HepG2 (cell line): ENCODE results near the gene HCFC1R1. TPM values are rescaled to one million over a fixed set of nuclear protein-coding genes. Genes with fewer than 3 reads are reported as not detected.

Experiments
- ARNT2 ChIP-seq: sonication (generic); formaldehyde crosslinking; IDR thresholded peaks from 2 replicates; pipeline ENCODE4 v1.8.0; 2022; ENCODE audit warnings: mild to moderate bottlenecking, low read depth, missing genetic modification reagents, moderate library complexity
- CREM ChIP-seq, 2 experiments: sonication (generic) in 1 of 2; formaldehyde crosslinking in 1 of 2; IDR thresholded peaks; 2 replicates each; pipeline versions ENCODE4 v1.4.0 to v1.6.1; 2016 to 2020; ENCODE audit warnings: antibody characterized with exemption in 1 of 2, mild to moderate bottlenecking in 1 of 2, missing genetic modification reagents in 1 of 2
- DPF2 ChIP-seq: sonication (generic); formaldehyde crosslinking; IDR thresholded peaks from 2 replicates; pipeline ENCODE4 v1.4.0; 2020; ENCODE audit warnings: mild to moderate bottlenecking, low read depth, missing genetic modification reagents, borderline replicate concordance
- HDAC1 ChIP-seq: sonication (generic); formaldehyde crosslinking; IDR thresholded peaks from 2 replicates; pipeline ENCODE4 v1.5.1; 2020; ENCODE audit warnings: mild to moderate bottlenecking, missing genetic modification reagents
- HES4 ChIP-seq: sonication (generic); formaldehyde crosslinking; IDR thresholded peaks from 2 replicates; pipeline ENCODE4 v1.9.0; 2021; ENCODE audit warnings: mild to moderate bottlenecking, missing genetic modification reagents, borderline replicate concordance
- IKZF1 ChIP-seq: fragments of 450-650 bp; IDR thresholded peaks from 2 replicates; pipeline ENCODE4 v1.7.1; 2016
- MXI1 ChIP-seq: IDR thresholded peaks from 3 replicates; pipeline ENCODE4 v1.6.1; 2012; ENCODE audit warnings: low read depth, low read length, inconsistent platforms, borderline replicate concordance
- POLR2A ChIP-seq, 2 experiments: IDR thresholded peaks; 2 replicates each; pipeline ENCODE4 v1.6.1; 2011; ENCODE audit warnings: low read depth in 2 of 2, low read length in 2 of 2, mild to moderate bottlenecking in 1 of 2, moderate library complexity in 1 of 2; ENCODE audit not compliant: insufficient read depth in 1 of 2
- RBM22 ChIP-seq: fragments of 200-400 bp; formaldehyde crosslinking; optimal IDR thresholded peaks from 2 replicates; pipeline ENCODE3; 2017; ENCODE audit warnings: mild to moderate bottlenecking, low read length, moderate library complexity
- SALL1 ChIP-seq: sonication (generic); formaldehyde crosslinking; IDR thresholded peaks from 2 replicates; pipeline ENCODE4 v1.8.0; 2022; ENCODE audit warnings: mild to moderate bottlenecking, missing genetic modification reagents
- SP4 ChIP-seq: sonication (generic); formaldehyde crosslinking; IDR thresholded peaks from 2 replicates; pipeline ENCODE4 v1.8.1; 2023; ENCODE audit warnings: mild to moderate bottlenecking, missing genetic modification reagents
- THYN1 ChIP-seq: sonication (generic); formaldehyde crosslinking; IDR thresholded peaks from 2 replicates; pipeline ENCODE4 v1.8.1; 2023; ENCODE audit warnings: low read depth, mild to moderate bottlenecking, moderate library complexity, missing genetic modification reagents, borderline replicate concordance
- ZBTB7A ChIP-seq: sonication (generic); formaldehyde crosslinking; IDR thresholded peaks from 2 replicates; pipeline ENCODE4 v1.8.0; 2022; ENCODE audit warnings: mild to moderate bottlenecking, missing genetic modification reagents
- ZEB1 ChIP-seq: IDR thresholded peaks from 2 replicates; pipeline ENCODE4 v1.6.1; 2012; ENCODE audit warnings: mild to moderate bottlenecking, low read depth, inconsistent platforms; ENCODE audit not compliant: insufficient replicate concordance
- ZFP36L1 ChIP-seq: sonication (generic); formaldehyde crosslinking; IDR thresholded peaks from 2 replicates; pipeline ENCODE4 v1.8.0; 2022; ENCODE audit warnings: mild to moderate bottlenecking, missing genetic modification reagents, moderate library complexity
- ZNF160 ChIP-seq: sonication (generic); formaldehyde crosslinking; IDR thresholded peaks from 2 replicates; pipeline ENCODE4 v1.8.0; 2022; ENCODE audit warnings: mild to moderate bottlenecking, inconsistent platforms, missing genetic modification reagents
- ZNF430 ChIP-seq: sonication (generic); formaldehyde crosslinking; IDR thresholded peaks from 2 replicates; pipeline ENCODE4 v1.9.0; 2021; ENCODE audit warnings: mild to moderate bottlenecking, missing genetic modification reagents
- ZNF446 ChIP-seq: sonication (generic); formaldehyde crosslinking; IDR thresholded peaks from 2 replicates; pipeline ENCODE4 v1.5.0; 2020; ENCODE audit warnings: mild to moderate bottlenecking, missing genetic modification reagents
- ZNF605 ChIP-seq: sonication (generic); formaldehyde crosslinking; IDR thresholded peaks from 2 replicates; pipeline ENCODE4 v1.8.0; 2022; ENCODE audit warnings: mild to moderate bottlenecking, missing genetic modification reagents
- ZNF616 ChIP-seq: sonication (generic); formaldehyde crosslinking; IDR thresholded peaks from 2 replicates; pipeline ENCODE4 v1.5.0; 2020; ENCODE audit warnings: low read depth, mild to moderate bottlenecking, missing genetic modification reagents
- polyA plus RNA-seq, 8 experiments: library from polyadenylated mRNA; depleted of rRNA in 3 of 8; stranded (reverse) in 7 of 8; unstranded in 1 of 8; fragments of >200 nt; fragmentation: Illumina TruSeq in 4 of 8; extraction: Trizol in 4 of 8; gene quantifications; 2 replicates each; pipeline versions ENCODE4 v1.2.1 to v1.2.3, GENCODE V29; 2011 to 2016; ENCODE audit warnings: low read depth in 4 of 8, missing spikeins in 1 of 8, mixed read lengths in 1 of 8; ENCODE audit not compliant: insufficient read depth in 1 of 8
- total RNA-seq, 5 experiments: library from RNA; depleted of rRNA; stranded (reverse); fragments of >200 nt; fragmentation: Illumina TruSeq; extraction: Trizol; gene quantifications; 2 replicates each; pipeline ENCODE4 v1.2.3, GENCODE V29; 2016; ENCODE audit warnings: low read depth in 1 of 5
- TF ChIP-seq, protein P1 (sequence below): sonication (generic); formaldehyde crosslinking; IDR thresholded peaks from 2 replicates; pipeline ENCODE4 v1.5.1; 2020; ENCODE audit warnings: mild to moderate bottlenecking, missing genetic modification reagents
- TF ChIP-seq, protein P2 (sequence below): sonication (generic); formaldehyde crosslinking; IDR thresholded peaks from 2 replicates; pipeline ENCODE4 v1.4.0; 2020; ENCODE audit warnings: missing genetic modification reagents
- TF ChIP-seq, protein P3 (sequence below): sonication (generic); formaldehyde crosslinking; IDR thresholded peaks from 2 replicates; pipeline ENCODE4 v1.5.0; 2020; ENCODE audit warnings: missing genetic modification reagents, mild to moderate bottlenecking, borderline replicate concordance
- TF ChIP-seq, protein P4 (sequence below): sonication (generic); formaldehyde crosslinking; conservative IDR thresholded peaks from 2 replicates; pipeline ENCODE4 v1.4.0; 2020; ENCODE audit warnings: missing genetic modification reagents

Gene HCFC1R1
- total and polyA plus RNA-seq, 2 of the 13 experiments (the other 11 are each of a cell fraction or from before 2014, with no cell fraction given): 13.8 to 16.1 TPM

DNA sequence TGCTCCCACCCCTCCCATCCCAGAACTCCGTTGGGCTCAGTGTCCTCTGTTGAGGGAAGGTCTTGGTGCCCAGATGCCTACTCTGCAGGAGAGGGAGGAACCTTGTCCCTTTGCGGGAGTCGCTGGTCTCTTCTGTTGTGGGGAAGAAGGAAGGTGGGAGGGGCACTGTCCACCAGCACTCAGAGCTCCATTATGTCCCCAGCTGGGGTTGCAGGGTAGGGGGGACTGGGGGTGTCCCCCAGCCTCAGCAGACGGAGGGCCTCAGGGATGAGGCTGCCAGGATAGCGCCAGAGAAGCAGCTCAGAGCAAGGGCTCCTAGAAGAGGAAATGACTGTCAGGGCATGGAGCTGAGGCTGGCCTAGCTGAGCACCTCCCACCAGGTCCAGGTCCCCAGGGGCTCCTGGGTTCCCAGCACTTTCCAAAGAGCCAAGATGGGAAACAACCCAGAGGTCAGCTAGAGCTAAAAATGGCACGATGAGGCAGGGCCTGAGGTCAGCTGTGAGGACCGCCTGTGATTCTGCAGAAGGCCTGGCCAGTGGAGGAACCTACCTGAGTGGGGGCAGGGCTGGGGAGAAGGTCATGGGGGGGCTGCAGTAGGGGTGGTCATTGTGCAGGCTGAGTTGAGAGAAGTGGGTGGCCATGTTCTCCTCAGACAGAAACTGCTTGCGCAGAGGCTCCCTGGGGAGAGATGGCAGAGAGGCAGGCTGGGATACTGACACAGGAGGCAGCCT is 893 bp downstream of the HCFC1R1 start (continued):
- no peak for TF ChIP-seq THYN1 (CRISPR knock-in tag)
- TF ChIP-seq IKZF1: no peak
- TF ChIP-seq ZNF446 (CRISPR knock-in tag): no peak
- TF ChIP-seq HES4 (CRISPR knock-in tag): 0 out of 2 replicates have a peak, but pooled peaks have one; percentile 19
- TF ChIP-seq, protein P1, sequence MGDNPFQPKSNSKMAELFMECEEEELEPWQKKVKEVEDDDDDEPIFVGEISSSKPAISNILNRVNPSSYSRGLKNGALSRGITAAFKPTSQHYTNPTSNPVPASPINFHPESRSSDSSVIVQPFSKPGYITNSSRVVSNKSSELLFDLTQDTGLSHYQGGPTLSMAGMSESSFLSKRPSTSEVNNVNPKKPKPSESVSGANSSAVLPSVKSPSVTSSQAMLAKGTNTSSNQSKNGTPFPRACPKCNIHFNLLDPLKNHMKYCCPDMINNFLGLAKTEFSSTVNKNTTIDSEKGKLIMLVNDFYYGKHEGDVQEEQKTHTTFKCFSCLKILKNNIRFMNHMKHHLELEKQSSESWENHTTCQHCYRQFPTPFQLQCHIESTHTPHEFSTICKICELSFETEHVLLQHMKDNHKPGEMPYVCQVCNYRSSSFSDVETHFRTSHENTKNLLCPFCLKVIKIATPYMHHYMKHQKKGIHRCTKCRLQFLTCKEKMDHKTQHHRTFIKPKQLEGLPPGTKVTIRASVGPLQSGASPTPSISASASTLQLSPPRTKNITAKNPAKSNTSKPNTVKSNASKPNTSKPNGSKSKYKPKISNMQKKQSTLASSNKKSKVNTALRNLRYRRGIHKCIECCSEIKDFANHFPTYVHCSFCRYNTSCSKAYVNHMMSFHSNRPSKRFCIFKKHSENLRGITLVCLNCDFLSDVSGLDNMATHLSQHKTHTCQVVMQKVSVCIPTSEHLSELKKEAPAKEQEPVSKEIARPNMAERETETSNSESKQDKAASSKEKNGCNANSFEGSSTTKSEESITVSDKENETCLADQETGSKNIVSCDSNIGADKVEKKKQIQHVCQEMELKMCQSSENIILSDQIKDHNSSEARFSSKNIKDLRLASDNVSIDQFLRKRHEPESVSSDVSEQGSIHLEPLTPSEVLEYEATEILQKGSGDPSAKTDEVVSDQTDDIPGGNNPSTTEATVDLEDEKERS (CRISPR knock-in tag): 0 out of 2 replicates have a peak, but pooled peaks have one; percentile 14
- TF ChIP-seq ZNF430 (CRISPR knock-in tag): peak; percentile 80; the same call in 1 of the 2 replicates
- TF ChIP-seq CREM (IDR thresholded peaks at IDR 0.05): no peak
- no peak for TF ChIP-seq CREM (CRISPR knock-in tag; IDR thresholded peaks at IDR 0.05)
- TF ChIP-seq, protein P2, sequence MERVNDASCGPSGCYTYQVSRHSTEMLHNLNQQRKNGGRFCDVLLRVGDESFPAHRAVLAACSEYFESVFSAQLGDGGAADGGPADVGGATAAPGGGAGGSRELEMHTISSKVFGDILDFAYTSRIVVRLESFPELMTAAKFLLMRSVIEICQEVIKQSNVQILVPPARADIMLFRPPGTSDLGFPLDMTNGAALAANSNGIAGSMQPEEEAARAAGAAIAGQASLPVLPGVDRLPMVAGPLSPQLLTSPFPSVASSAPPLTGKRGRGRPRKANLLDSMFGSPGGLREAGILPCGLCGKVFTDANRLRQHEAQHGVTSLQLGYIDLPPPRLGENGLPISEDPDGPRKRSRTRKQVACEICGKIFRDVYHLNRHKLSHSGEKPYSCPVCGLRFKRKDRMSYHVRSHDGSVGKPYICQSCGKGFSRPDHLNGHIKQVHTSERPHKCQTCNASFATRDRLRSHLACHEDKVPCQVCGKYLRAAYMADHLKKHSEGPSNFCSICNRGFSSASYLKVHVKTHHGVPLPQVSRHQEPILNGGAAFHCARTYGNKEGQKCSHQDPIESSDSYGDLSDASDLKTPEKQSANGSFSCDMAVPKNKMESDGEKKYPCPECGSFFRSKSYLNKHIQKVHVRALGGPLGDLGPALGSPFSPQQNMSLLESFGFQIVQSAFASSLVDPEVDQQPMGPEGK (CRISPR knock-in tag): peak; percentile 29
- TF ChIP-seq, protein P3, sequence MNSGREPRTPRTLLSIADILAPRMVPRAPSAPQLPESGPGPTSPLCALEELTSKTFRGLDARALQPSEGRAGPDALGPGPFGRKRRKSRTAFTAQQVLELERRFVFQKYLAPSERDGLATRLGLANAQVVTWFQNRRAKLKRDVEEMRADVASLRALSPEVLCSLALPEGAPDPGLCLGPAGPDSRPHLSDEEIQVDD (CRISPR knock-in tag): peak; percentile 31; the same call in 1 of the 2 replicates
- peak; percentile 41 to 71; a peak in 3 of 4 replicates for TF ChIP-seq POLR2A (IDR thresholded peaks at IDR 0.05; ENCODE audit: insufficient read depth in 1 of 2, low read depth in 2 of 2, low read length in 2 of 2)
- peak; percentile 18 for TF ChIP-seq RBM22
- TF ChIP-seq ZBTB7A (CRISPR knock-in tag): no peak
- peak; percentile 20; the same call in 1 of the 2 replicates for TF ChIP-seq SP4 (CRISPR knock-in tag)
- TF ChIP-seq HDAC1 (CRISPR knock-in tag): peak; percentile 5; the same call in 1 of the 2 replicates
- TF ChIP-seq ZNF160: 0 out of 2 replicates have a peak, but pooled peaks have one; percentile 11
- TF ChIP-seq DPF2 (CRISPR knock-in tag): 0 out of 2 replicates have a peak, but pooled peaks have one; percentile 19
- TF ChIP-seq ZNF616 (CRISPR knock-in tag): no peak
- no peak for TF ChIP-seq ARNT2 (CRISPR knock-in tag)
- TF ChIP-seq SALL1 (CRISPR knock-in tag): no peak
- peak; percentile 46 for TF ChIP-seq ZEB1
- peak; percentile 7; the same call in 1 of the 2 replicates for TF ChIP-seq ZFP36L1 (CRISPR knock-in tag)
- TF ChIP-seq MXI1: 0 out of 3 replicates have a peak, but pooled peaks have one; percentile 17
- TF ChIP-seq, protein P4, sequence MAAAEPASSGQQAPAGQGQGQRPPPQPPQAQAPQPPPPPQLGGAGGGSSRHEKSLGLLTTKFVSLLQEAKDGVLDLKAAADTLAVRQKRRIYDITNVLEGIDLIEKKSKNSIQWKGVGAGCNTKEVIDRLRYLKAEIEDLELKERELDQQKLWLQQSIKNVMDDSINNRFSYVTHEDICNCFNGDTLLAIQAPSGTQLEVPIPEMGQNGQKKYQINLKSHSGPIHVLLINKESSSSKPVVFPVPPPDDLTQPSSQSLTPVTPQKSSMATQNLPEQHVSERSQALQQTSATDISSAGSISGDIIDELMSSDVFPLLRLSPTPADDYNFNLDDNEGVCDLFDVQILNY (CRISPR knock-in tag): no peak
- TF ChIP-seq ZNF605 (CRISPR knock-in tag): 0 out of 2 replicates have a peak, but pooled peaks have one; percentile 18
